Stimulated activated CD8-positive, alpha-beta memory T cell treated with anti-CD3 and anti-CD28 coated beads, Interleukin-7, amount 100 ng/mL, for 48 hours (primary cell): ENCODE measurements around the gene DYSF.

ENCODE experiments used
- DNase-seq, 2 donors: peaks; one replicate each; pipeline ENCODE4 v3.0.0-alpha.2; 2020; ENCODE audit warnings: low read depth in 1 of 2; ENCODE audit errors: extremely low read depth in 1 of 2

Gene DYSF

GRCh38 chr2:71598526-71598925 is 145.2 kb downstream of the DYSF start:
- DNase-seq, result no peak

- DNase-seq, result no peak
Observed at GRCh38 chr2:71599038-71599437, 145.7 kb downstream of the DYSF start.

GRCh38 chr2:71599646-71600236 is 146.4 kb downstream of the DYSF start:
- no peak for DNase-seq

DNA sequence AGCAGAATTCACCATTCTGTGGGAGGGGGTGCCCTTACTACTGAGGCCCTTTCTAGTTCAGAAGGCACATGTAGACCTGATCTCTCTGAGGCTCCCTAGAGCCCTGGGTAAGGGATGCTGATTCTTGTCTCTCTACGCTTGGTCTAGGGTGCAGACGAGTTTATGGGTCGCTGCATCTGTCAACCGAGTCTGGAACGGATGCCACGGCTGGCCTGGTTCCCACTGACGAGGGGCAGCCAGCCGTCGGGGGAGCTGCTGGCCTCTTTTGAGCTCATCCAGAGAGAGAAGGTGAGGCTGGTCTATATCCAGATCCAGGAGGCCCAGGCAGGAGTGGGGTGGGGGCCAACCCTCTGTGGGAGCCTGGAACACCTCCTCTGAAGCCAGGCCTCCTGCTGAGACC is 147.2 kb downstream of the DYSF start:
- no peak for DNase-seq

- DNase-seq, result no peak
Observed at GRCh38 chr2:71601136-71602114, 148.1 kb downstream of the DYSF start.

GRCh38 chr2:71602115-71602495 is 148.7 kb downstream of the DYSF start:
- no peak for DNase-seq

DNA sequence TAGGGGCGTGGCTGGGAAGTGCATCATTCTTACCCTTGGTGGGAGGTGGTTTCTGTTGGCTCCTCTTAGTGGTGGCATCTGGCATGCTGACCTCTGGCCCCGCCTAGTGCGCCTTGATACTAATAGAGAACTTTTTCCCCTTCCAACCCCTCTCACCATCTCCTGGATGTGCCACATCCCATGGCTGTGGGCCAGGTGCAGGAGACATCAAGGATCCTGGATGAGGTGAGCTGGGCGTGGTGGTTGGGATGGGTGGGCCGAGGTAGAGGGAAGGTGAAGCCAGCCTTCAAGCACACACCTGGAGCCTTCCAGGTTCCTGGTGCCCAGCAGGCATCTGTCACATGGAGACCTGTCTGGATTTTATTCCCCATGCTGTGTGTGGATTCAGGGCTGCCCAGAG is 149.2 kb downstream of the DYSF start:
- DNase-seq, result no peak

DNA sequence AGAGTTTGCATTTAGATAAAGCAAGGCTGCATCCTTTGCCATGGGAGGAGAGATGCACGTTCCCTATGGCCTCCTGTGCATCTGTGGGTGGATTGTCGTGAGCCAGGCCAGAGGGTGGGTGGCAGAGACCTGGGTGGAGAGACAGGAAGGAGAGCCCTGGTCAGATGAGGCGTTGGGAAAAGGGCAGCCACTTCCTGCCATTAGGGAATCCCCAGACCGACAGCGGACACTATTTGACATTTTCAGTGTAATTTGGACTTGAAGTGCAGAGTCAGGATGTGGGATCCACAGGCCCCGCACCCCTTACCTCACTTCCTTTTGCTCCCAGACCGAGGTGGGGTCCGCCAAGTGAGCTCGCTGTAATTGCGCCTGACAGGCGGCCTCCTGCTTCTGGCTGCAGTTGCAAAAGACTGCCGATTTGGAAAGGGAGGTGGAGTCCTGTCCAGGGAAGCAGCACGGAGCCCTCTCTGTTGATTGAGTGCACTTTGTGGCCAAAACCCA is 150.0 kb downstream of the DYSF start:
- no peak for DNase-seq

DNA sequence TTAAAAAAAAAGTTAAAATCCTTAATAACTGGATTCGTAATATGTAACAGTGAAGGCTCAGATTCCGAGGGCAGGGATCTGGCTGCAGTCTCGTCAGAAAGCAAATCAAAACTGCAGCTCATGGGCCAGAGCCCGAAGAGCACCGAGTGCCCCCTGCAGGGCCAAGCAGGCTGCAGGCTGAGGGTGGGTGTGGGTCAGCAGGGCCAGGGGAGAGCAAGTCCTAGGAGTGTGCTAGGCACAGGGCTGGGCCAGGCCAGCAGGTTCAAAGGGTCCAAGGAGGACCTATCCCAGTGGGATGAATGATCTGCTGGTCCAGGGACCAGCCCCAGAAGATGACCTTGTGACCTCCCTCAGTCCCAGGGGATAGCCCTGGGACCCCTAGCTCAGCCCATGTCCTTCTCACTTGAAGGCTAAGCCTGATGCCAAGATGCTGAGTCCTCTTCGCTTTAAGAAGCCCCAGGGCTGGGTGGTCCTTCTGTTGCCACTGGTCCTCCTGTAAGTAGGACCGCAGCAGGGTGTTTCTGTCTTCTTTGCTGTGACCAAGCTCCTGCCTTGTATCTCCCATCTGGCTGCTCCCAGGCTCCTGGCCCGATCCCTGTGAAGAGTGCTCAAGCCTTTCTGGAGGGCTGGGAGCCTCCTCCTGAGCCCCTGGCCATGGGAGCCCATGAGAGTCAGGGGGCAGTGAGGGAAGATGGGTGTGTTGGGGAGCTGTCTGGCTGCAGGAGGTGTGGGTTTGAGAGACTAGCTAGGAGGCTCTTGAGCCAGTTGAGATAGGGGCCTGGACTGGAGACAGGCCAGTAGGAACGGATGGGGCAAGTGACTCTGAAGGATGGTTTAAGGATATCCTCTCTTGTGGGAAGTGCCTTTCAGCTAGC is 150.7 kb downstream of the DYSF start:
- DNase-seq, result no peak

DNA sequence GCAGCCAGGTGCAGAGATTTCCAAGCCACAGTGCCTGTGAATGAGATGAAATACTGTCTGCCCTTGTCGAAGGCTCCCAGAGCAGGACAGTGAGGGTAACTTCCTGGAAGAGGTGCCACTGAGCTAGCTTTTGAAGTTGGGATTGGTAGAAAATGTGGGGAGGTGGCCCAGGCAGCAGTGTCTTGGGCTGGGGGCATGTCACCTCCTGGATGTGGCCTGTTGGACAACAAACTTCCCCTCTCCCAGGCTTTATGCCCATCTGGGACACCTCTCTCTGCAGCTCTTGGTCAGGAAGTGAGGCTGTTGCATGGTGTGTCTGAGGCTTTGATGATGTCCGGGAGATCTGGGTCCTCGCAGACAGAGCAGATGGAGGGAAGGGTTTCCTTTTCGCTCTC is 151.4 kb downstream of the DYSF start:
- no peak for DNase-seq

DNA sequence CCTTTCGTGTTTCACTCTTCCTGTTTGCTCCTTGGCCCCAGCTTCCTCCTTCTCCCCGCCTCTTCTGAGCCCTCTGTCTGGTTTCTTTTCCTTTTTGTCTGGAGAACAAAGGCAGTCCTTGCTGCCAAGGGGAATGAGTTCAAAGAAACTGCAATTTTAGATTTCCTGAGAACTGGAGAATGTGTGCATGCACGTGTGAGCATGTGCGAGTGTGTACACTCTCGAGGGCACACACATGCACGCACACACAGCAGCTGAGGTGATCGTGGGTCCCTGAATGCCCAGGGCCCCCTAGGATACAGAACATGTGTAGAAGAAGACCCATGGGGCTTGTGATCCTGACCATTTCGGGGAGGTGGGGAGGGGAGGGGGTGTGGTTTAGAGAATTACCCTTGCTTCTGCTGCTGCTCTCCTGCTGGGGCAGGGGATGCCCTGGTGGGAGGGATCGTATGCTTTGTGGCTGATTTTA is 151.8 kb downstream of the DYSF start:
- no peak for DNase-seq

- no peak for DNase-seq
Observed at GRCh38 chr2:71605781-71606241, 152.4 kb downstream of the DYSF start.

GRCh38 chr2:71606244-71606643 is 152.9 kb downstream of the DYSF start:
- no peak for DNase-seq

DNA sequence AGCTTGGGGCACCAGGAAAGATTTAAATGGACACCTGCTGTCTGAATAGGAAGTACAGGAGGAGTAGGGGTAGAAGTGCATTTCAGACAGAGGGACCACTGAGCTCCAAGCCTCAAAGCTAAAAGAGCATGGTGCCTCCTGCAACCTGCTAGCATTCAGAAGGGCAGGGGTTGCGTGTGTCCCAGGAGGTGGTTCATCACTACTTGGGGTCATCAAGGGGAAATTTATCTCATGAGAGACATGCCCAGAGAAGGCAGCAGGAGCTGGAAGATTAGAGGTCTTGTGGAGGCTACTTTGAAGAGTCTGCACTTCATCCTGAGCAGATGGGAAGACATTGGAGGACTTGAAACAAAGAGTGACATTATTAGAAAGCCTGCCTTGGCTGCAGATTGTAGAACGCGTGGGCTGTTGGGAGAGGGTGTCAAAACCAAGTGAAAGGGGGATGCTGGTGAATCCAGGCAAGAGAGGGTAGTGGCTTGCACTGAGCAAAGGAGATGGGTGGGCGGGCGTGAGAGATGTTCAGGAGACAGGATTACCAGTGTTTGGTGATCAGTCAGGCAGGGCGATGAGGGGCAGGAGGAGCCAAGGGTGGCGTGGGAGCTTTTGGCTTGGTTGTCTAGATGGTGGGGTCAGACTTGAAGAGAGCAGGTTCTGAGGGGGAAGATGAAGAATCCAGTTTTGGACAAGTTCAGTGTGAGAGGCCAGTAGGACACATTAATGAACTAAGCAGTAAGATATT is 154.0 kb downstream of the DYSF start:
- no peak for DNase-seq

- DNase-seq, result no peak
Observed at GRCh38 chr2:71608034-71608433, 154.7 kb downstream of the DYSF start.

DNA sequence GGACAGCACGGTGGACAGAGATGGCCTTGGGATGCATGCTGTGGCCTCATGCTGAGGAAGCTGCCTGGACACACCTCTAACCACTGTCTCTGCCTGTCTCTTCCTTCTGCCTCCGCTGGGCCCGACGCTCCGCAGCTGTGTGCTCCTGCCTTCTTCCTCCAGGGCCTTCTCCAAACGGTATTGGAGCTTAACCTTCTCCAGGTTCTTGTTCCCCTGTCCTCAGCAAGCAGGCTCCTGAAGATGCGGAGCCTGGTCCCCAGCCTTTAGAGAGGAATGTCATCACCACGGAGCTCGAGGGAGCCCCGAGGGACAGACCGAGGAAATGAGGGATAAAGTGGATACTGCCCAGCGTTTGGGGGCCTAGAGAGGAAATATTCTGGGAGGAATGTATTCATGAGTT is 155.1 kb downstream of the DYSF start:
- no peak for DNase-seq

DNA sequence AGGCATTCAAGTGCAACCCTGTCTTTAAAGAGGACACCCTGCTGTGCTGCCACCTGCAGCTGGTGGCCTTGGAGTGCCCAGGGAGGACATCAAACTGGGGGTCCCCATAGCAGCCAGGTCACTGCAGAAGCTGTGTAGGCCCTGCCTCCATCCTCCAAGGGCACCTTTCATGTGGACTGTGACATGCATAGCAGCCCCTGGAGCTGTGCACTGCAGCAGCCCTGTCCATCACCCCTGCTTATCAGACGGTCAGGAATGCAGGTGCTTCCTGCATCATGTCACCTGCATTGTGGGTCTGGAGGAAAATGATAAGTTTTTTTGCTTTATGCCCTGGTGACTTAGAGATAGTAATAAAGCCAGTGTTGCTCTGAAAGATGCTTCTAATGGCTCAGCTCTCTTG is 155.7 kb downstream of the DYSF start:
- no peak for DNase-seq

DNA sequence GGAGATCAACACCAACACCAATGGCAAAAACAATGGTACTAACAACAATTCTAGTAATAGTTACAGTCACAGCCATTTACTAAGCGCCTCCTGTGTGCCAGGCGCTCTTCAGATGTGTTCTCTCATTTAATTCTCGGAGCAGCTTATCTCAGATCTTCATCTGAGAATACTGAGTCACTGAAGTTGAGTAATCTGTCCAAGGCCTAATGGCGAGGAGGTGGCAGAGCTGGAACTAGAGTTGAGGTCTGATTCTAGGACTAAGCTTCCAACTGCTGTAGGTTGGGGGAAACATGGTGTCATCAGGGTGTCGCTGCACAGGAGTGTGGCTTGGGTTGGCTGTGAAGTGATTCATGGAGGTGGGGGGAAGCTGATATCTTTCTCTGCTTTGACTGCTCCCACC is 156.1 kb downstream of the DYSF start:
- DNase-seq, result no peak

DNA sequence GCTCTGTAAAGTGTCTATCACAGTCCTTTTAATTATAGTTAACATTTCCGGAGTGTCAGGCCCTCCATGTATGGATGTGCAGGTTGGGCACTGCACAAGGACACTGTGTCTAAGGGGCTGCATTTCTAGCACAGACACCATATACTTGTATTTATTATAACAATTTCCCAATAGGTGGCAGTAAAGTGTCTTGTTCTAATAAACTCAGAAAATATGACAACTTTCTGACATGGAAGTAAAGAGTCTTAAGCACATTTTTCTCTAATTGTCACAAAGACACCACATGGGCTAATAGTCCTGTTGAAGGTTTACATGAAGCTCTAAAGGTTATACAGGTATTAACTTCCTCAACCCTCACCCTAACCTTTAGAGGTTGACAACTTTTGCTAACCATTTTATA is 156.6 kb downstream of the DYSF start:
- no peak for DNase-seq

- DNase-seq, result no peak
Observed at GRCh38 chr2:71610671-71611070, 157.3 kb downstream of the DYSF start.
